Smooth muscle cell (in vitro differentiated cells): ENCODE results near the gene NFASC. TPM values are rescaled to one million over a fixed set of nuclear protein-coding genes. Genes with fewer than 3 reads are reported as not detected.

Experiments
- DNase-seq: peaks from one replicate; lab custom pipeline; 2025; ENCODE audit not compliant: unreplicated experiment; lab: John Stamatoyannopoulos, UW
- H2AFZ ChIP-seq: fragments of 200-600 bp; sonication (generic); 2 replicates; pipeline ENCODE4 v1.6.0; 2016; ENCODE audit warnings: antibody characterized with exemption, low read depth, mild to moderate bottlenecking
- H3F3A ChIP-seq: fragments of 200-600 bp; sonication (generic); 2 replicates; pipeline ENCODE4 v1.6.0; 2017; ENCODE audit warnings: antibody characterized with exemption, low read depth
- H3K27ac ChIP-seq: fragments of 200-600 bp; sonication (generic); 2 replicates; pipeline ENCODE4 v1.5.1; 2016; ENCODE audit warnings: low read depth, mild to moderate bottlenecking
- H3K27me3 ChIP-seq: fragments of 200-600 bp; sonication (generic); 2 replicates; pipeline ENCODE4 v1.6.1; 2016; ENCODE audit warnings: low read depth, mild to moderate bottlenecking
- H3K36me3 ChIP-seq: fragments of 200-600 bp; sonication (generic); 2 replicates; pipeline ENCODE4 v1.5.1; 2016; ENCODE audit warnings: low read depth
- H3K4me1 ChIP-seq: fragments of 200-600 bp; sonication (generic); 2 replicates; pipeline ENCODE4 v1.5.1; 2016; ENCODE audit warnings: low read depth
- H3K4me2 ChIP-seq: fragments of 200-600 bp; sonication (generic); 2 replicates; pipeline ENCODE4 v1.6.0; 2016; ENCODE audit warnings: mild to moderate bottlenecking
- H3K4me3 ChIP-seq: fragments of 200-600 bp; sonication (generic); 2 replicates; pipeline ENCODE4 v1.5.1; 2016; ENCODE audit warnings: mild to moderate bottlenecking
- H3K79me2 ChIP-seq: fragments of 200-600 bp; sonication (generic); 2 replicates; pipeline ENCODE4 v1.6.0; 2016; ENCODE audit warnings: low read depth, mild to moderate bottlenecking
- H3K9ac ChIP-seq: fragments of 200-600 bp; sonication (generic); 2 replicates; pipeline ENCODE4 v1.6.0; 2016; ENCODE audit warnings: low read depth
- H3K9me3 ChIP-seq: fragments of 200-600 bp; sonication (generic); replicated peaks from 2 replicates; pipeline ENCODE4 v1.5.1; 2016; ENCODE audit warnings: low read depth
- H4K20me1 ChIP-seq: fragments of 200-600 bp; sonication (generic); 2 replicates; pipeline ENCODE4 v1.6.0; 2016; ENCODE audit warnings: low read depth
- CTCF ChIP-seq: fragments of 200-600 bp; sonication (generic); IDR thresholded peaks from 2 replicates; pipeline ENCODE4 v1.5.1; 2017; ENCODE audit warnings: borderline replicate concordance, mild to moderate bottlenecking, antibody characterized with exemption; ENCODE audit not compliant: insufficient read depth, poor library complexity, severe bottlenecking
- WGBS: methylation state at CpG from one replicate; pipeline ENCODE4 v1.1.7; 2016; ENCODE audit warnings: low lambda C conversion rate; 5-methylcytosine and 5-hydroxymethylcytosine counted together
- polyA plus RNA-seq: library from polyadenylated mRNA; unstranded; fragments of >200 nt; fragmentation: Nextera tagmentation; extraction: Ambion mirVana; gene quantifications from 2 replicates; pipeline ENCODE4 v1.2.1, GENCODE V29; 2016
- total RNA-seq: library from RNA; depleted of rRNA; stranded (reverse); fragments of >200 nt; gene quantifications from 2 replicates; pipeline ENCODE4 v1.2.3, GENCODE V29; 2014

The NFASC gene
- total and polyA plus RNA-seq, 2 experiments from 2014 or later, result 0.09 to 0.63 TPM

GRCh38 chr1:204842892-204843291, 27.8 kb upstream of the NFASC start:
- H3K36me3 ChIP-seq, result no peaks in the 10 kb centered on the region
- H3K4me1 ChIP-seq, result no peaks in the 10 kb centered on the region
- no peaks in the 10 kb centered on the region for H3F3A ChIP-seq
- no peaks in the 10 kb centered on the region for H3K79me2 ChIP-seq
- TF ChIP-seq CTCF, result no peak
- no peaks in the 10 kb centered on the region for H4K20me1 ChIP-seq
- DNase-seq, result no peak
- no peaks in the 10 kb centered on the region for H3K9me3 ChIP-seq
- no peak overlapping the region for H3K4me2 ChIP-seq
- no peak overlapping the region for H3K4me3 ChIP-seq
- no peak overlapping the region for H3K27ac ChIP-seq
- H3K9ac ChIP-seq, result no peak overlapping the region
- H2AFZ ChIP-seq, result no peak overlapping the region
- no peaks in the 10 kb centered on the region for H3K27me3 ChIP-seq

GRCh38 chr1:204846546-204846945, 24.1 kb upstream of the NFASC start:
- Histone ChIP-seq H3K27me3 (no peaks in the 10 kb centered on the region), H3K4me1 (no peaks in the 10 kb centered on the region), H3K4me2 (no peak overlapping the region), H3K79me2 (no peaks in the 10 kb centered on the region), H3K27ac (no peak overlapping the region), H3K9me3 (no peaks in the 10 kb centered on the region), H3K4me3 (no peak overlapping the region), H3K36me3 (no peaks in the 10 kb centered on the region), H4K20me1 (no peaks in the 10 kb centered on the region), H3F3A (no peaks in the 10 kb centered on the region), H3K9ac (no peak overlapping the region), H2AFZ (no peak overlapping the region)
- no peak for TF ChIP-seq CTCF
- 94% methylated on average over 3 of the region's 3 CpGs for WGBS
- no peak for DNase-seq

- no peaks in the 10 kb centered on the region for H3K36me3 ChIP-seq
- H3K9ac ChIP-seq, result no peak overlapping the region
- no peak overlapping the region for H3K4me2 ChIP-seq
- no peak overlapping the region for H3K4me3 ChIP-seq
- no peak for TF ChIP-seq CTCF
- H3K79me2 ChIP-seq, result no peaks in the 10 kb centered on the region
- no peak overlapping the region for H3K27ac ChIP-seq
- no peak for DNase-seq
- WGBS, result 94% methylated on average over 5 of the region's 5 CpGs
- no peaks in the 10 kb centered on the region for H3F3A ChIP-seq
- H2AFZ ChIP-seq, result no peak overlapping the region
- no peaks in the 10 kb centered on the region for H3K4me1 ChIP-seq
- no peaks in the 10 kb centered on the region for H4K20me1 ChIP-seq
- no peaks in the 10 kb centered on the region for H3K9me3 ChIP-seq
- peaks cover 11% of the 10 kb centered on the region for H3K27me3 ChIP-seq
Observed at GRCh38 chr1:204848579-204848978, 22.1 kb upstream of the NFASC start.

GRCh38 chr1:204852854-204853253, 17.8 kb upstream of the NFASC start:
- no peak for TF ChIP-seq CTCF
- Histone ChIP-seq H3K4me3 (no peak overlapping the region), H3K4me1 (no peaks in the 10 kb centered on the region), H3K36me3 (no peaks in the 10 kb centered on the region), H3K9ac (no peak overlapping the region), H4K20me1 (no peaks in the 10 kb centered on the region), H3K27me3 (peaks cover 28% of the 10 kb centered on the region), H3F3A (no peaks in the 10 kb centered on the region), H3K79me2 (no peaks in the 10 kb centered on the region), H3K27ac (no peak overlapping the region), H3K9me3 (no peaks in the 10 kb centered on the region), H2AFZ (no peak overlapping the region), H3K4me2 (no peak overlapping the region)
- no peak for DNase-seq
- 89% methylated on average over 2 of the region's 2 CpGs for WGBS
